Neural progenitor cell (in vitro differentiated cells): ENCODE data around the gene ERBB4. TPM values are rescaled to one million over a fixed set of nuclear protein-coding genes. Genes with fewer than 3 reads are reported as not detected.

Experiments
- DNase-seq: peaks from one replicate; pipeline ENCODE4 v3.0.0-alpha.2; 2016; ENCODE audit warnings: low spot score
- H2AFZ ChIP-seq: fragments of 200-600 bp; sonication (generic); replicated peaks from 2 replicates; pipeline ENCODE4 v1.6.1; 2016; ENCODE audit warnings: antibody characterized with exemption
- H3F3A ChIP-seq: fragments of 200-600 bp; sonication (generic); 2 replicates; pipeline ENCODE4 v1.6.1; 2016; ENCODE audit warnings: antibody characterized with exemption, low read depth
- H3K27ac ChIP-seq: fragments of 200-600 bp; sonication (generic); 2 replicates; pipeline ENCODE4 v1.5.1; 2016; ENCODE audit warnings: mild to moderate bottlenecking
- H3K27me3 ChIP-seq: fragments of 200-600 bp; sonication (generic); 2 replicates; pipeline ENCODE4 v1.6.1; 2016; ENCODE audit warnings: mild to moderate bottlenecking, moderate library complexity
- H3K36me3 ChIP-seq: fragments of 200-600 bp; sonication (generic); 2 replicates; pipeline ENCODE4 v1.5.1; 2016
- H3K4me1 ChIP-seq: fragments of 200-600 bp; sonication (generic); 2 replicates; pipeline ENCODE4 v1.6.1; 2016; ENCODE audit warnings: mixed run types
- H3K4me2 ChIP-seq: fragments of 200-600 bp; sonication (generic); 2 replicates; pipeline ENCODE4 v1.6.1; 2016
- H3K4me3 ChIP-seq: fragments of 200-600 bp; sonication (generic); 2 replicates; pipeline ENCODE4 v1.5.1; 2016
- H3K79me2 ChIP-seq: fragments of 200-600 bp; sonication (generic); 2 replicates; pipeline ENCODE4 v1.6.1; 2016; ENCODE audit warnings: low read depth
- H3K9ac ChIP-seq: fragments of 200-600 bp; sonication (generic); 2 replicates; pipeline ENCODE4 v1.6.1; 2016
- H3K9me3 ChIP-seq: fragments of 200-600 bp; sonication (generic); 2 replicates; pipeline ENCODE4 v1.5.1; 2016; ENCODE audit warnings: low read depth
- H4K20me1 ChIP-seq: fragments of 200-600 bp; sonication (generic); 2 replicates; pipeline ENCODE4 v1.6.1; 2016; ENCODE audit warnings: low read depth
- H3K27ac Mint-ChIP-seq: 3 replicates; pipeline ENCODE4 v1.8.0; 2021; ENCODE audit warnings: mixed read lengths
- H3K27me3 Mint-ChIP-seq: 2 replicates; pipeline ENCODE4 v1.8.0; 2022; ENCODE audit warnings: low read depth, mild to moderate bottlenecking, inconsistent platforms, moderate library complexity, mixed read lengths; ENCODE audit not compliant: insufficient read depth
- H3K36me3 Mint-ChIP-seq: 3 replicates; pipeline ENCODE4 v1.8.0; 2021; ENCODE audit warnings: mixed read lengths
- H3K4me1 Mint-ChIP-seq: 3 replicates; pipeline ENCODE4 v1.8.0; 2021; ENCODE audit warnings: mixed read lengths
- H3K4me3 Mint-ChIP-seq: 3 replicates; pipeline ENCODE4 v1.8.0; 2021; ENCODE audit warnings: mild to moderate bottlenecking, moderate library complexity, mixed read lengths
- H3K9me3 Mint-ChIP-seq: 3 replicates; pipeline ENCODE4 v1.8.0; 2020; ENCODE audit warnings: mixed read lengths
- CTCF ChIP-seq: fragments of 200-600 bp; sonication (generic); IDR thresholded peaks from 2 replicates; pipeline ENCODE4 v1.5.1; 2017; ENCODE audit warnings: antibody characterized with exemption, mild to moderate bottlenecking
- EZH2 ChIP-seq: fragments of 200-600 bp; sonication (generic); IDR thresholded peaks from 2 replicates; pipeline ENCODE4 v1.6.1; 2017; ENCODE audit warnings: antibody characterized with exemption, mild to moderate bottlenecking, moderate library complexity
- EZH2phosphoT487 ChIP-seq: fragments of 200-600 bp; sonication (generic); IDR thresholded peaks from 2 replicates; pipeline ENCODE4 v1.6.1; 2017; ENCODE audit warnings: antibody characterized with exemption
- total RNA-seq: library from RNA; depleted of rRNA; stranded (reverse); fragments of >200 nt; gene quantifications from 2 replicates; pipeline ENCODE4 v1.2.3, GENCODE V29; 2015; ENCODE audit warnings: low replicate concordance

ERBB4 gene
- total RNA-seq, 1 donor from 2014 or later = 1.5 TPM

GRCh38 chr2:211397764-211398163 is 1140.8 kb downstream of the ERBB4 start:
- no peaks in the 10 kb centered on the region for H3K27me3 ChIP-seq
- peak overlapping the region; percentile 2 for H2AFZ ChIP-seq
- H3K36me3 ChIP-seq = no peaks in the 10 kb centered on the region
- DNase-seq = no peak
- H3K36me3 Mint-ChIP-seq = peaks cover 1% of the 10 kb centered on the region
- H3K4me1 Mint-ChIP-seq = peaks cover 20% of the 10 kb centered on the region
- no peak overlapping the region for H3K4me3 Mint-ChIP-seq
- H3K9me3 Mint-ChIP-seq = no peaks in the 10 kb centered on the region
- H3K9me3 ChIP-seq = no peaks in the 10 kb centered on the region
- no peak overlapping the region for H3K9ac ChIP-seq
- TF ChIP-seq EZH2 (no peak), EZH2phosphoT487 (no peak)
- H3K79me2 ChIP-seq = no peaks in the 10 kb centered on the region
- H3K4me3 ChIP-seq = no peak overlapping the region
- no peaks in the 10 kb centered on the region for H4K20me1 ChIP-seq
- no peak overlapping the region for H3K27ac Mint-ChIP-seq
- H3F3A ChIP-seq = no peaks in the 10 kb centered on the region
- H3K4me1 ChIP-seq = peaks cover 24% of the 10 kb centered on the region
- H3K27ac ChIP-seq = no peak overlapping the region
- H3K27me3 Mint-ChIP-seq = peaks cover 2% of the 10 kb centered on the region
- no peak overlapping the region for H3K4me2 ChIP-seq

- Histone ChIP-seq H3K4me2 (no peak overlapping the region), H3K4me3 (no peak overlapping the region), H3F3A (no peaks in the 10 kb centered on the region), H3K9ac (no peak overlapping the region), H3K79me2 (no peaks in the 10 kb centered on the region), H3K9me3 (no peaks in the 10 kb centered on the region), H3K27me3 (no peaks in the 10 kb centered on the region), H3K27ac (no peak overlapping the region), H3K36me3 (no peaks in the 10 kb centered on the region), H3K4me1 (peaks cover 23% of the 10 kb centered on the region), H4K20me1 (no peaks in the 10 kb centered on the region), H2AFZ (no peak overlapping the region)
- DNase-seq = no peak
- no peaks in the 10 kb centered on the region for H3K9me3 Mint-ChIP-seq
- H3K27me3 Mint-ChIP-seq = peaks cover 2% of the 10 kb centered on the region
- TF ChIP-seq EZH2phosphoT487 (no peak), CTCF (no peak), EZH2 (no peak)
- H3K36me3 Mint-ChIP-seq = peaks cover 1% of the 10 kb centered on the region
- peaks cover 24% of the 10 kb centered on the region for H3K4me1 Mint-ChIP-seq
- H3K27ac Mint-ChIP-seq = peak overlapping the region; percentile 34
- no peak overlapping the region for H3K4me3 Mint-ChIP-seq
These were observed 1141.8 kb downstream of the ERBB4 start for GRCh38 chr2:211396815-211397214.

GRCh38 chr2:211391189-211391567 is 1147.4 kb downstream of the ERBB4 start:
- Histone ChIP-seq H3K27me3 (no peaks in the 10 kb centered on the region), H3K79me2 (no peaks in the 10 kb centered on the region), H3F3A (peaks cover 15% of the 10 kb centered on the region), H3K4me3 (no peak overlapping the region), H3K27ac (peak overlapping the region; percentile 49), H3K4me1 (peaks cover 37% of the 10 kb centered on the region), H2AFZ (no peak overlapping the region), H3K9ac (no peak overlapping the region), H4K20me1 (no peaks in the 10 kb centered on the region), H3K4me2 (peak overlapping the region; percentile 72), H3K36me3 (no peaks in the 10 kb centered on the region), H3K9me3 (no peaks in the 10 kb centered on the region)
- peaks cover 31% of the 10 kb centered on the region for H3K4me1 Mint-ChIP-seq
- no peaks in the 10 kb centered on the region for H3K27me3 Mint-ChIP-seq
- peak overlapping the region; percentile 50 for H3K27ac Mint-ChIP-seq
- no peaks in the 10 kb centered on the region for H3K9me3 Mint-ChIP-seq
- peak; percentile 67 for DNase-seq
- no peak for TF ChIP-seq EZH2
- peaks cover 3% of the 10 kb centered on the region for H3K36me3 Mint-ChIP-seq
- H3K4me3 Mint-ChIP-seq = no peak overlapping the region

- no peak overlapping the region for H3K27ac Mint-ChIP-seq
- Histone ChIP-seq H3K4me1 (peaks cover 37% of the 10 kb centered on the region), H3K4me3 (no peak overlapping the region), H3F3A (peaks cover 15% of the 10 kb centered on the region), H3K36me3 (no peaks in the 10 kb centered on the region), H3K9me3 (no peaks in the 10 kb centered on the region), H3K27me3 (no peaks in the 10 kb centered on the region), H3K27ac (peak overlapping the region; percentile 49), H3K4me2 (peak overlapping the region; percentile 72), H2AFZ (no peak overlapping the region), H4K20me1 (no peaks in the 10 kb centered on the region), H3K79me2 (no peaks in the 10 kb centered on the region), H3K9ac (no peak overlapping the region)
- DNase-seq = peak; percentile 47
- H3K4me1 Mint-ChIP-seq = peaks cover 31% of the 10 kb centered on the region
- no peak overlapping the region for H3K4me3 Mint-ChIP-seq
- H3K9me3 Mint-ChIP-seq = no peaks in the 10 kb centered on the region
- no peaks in the 10 kb centered on the region for H3K27me3 Mint-ChIP-seq
- TF ChIP-seq EZH2phosphoT487 (no peak), CTCF (no peak), EZH2 (no peak)
- peaks cover 3% of the 10 kb centered on the region for H3K36me3 Mint-ChIP-seq
These were observed 1147.9 kb downstream of the ERBB4 start for GRCh38 chr2:211390536-211391188.
